GM21717 (cell line): ENCODE results near the gene MAP1B.

ENCODE experiments used
- ATAC-seq: cut with Tn5 transposase; IDR thresholded peaks from one replicate; pipeline ENCODE4 v1.9.1; 2021; ENCODE audit warnings: mild to moderate bottlenecking, moderate library complexity; ENCODE audit not compliant: unreplicated experiment

The MAP1B gene

DNA sequence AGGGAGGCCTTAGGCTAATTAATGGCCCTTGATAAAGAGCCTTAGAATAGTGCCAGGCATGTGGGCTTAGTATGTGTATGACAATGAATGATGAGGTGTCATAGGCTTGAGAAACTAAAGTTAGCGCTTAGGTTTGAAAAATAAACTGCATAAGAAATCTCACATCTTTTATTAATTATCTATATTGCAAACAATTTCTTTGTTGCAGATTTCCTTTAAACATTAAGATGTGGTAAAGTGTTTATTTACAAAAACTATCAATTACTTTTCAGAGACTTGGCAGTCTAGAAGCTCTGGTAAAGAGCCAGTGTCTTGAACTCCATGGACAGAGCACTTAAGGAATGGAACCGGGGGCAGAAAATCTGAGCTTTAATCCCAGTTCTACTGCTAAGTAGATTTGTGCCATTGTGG is 23.1 kb downstream of the MAP1B start:
- no peak for ATAC-seq

DNA sequence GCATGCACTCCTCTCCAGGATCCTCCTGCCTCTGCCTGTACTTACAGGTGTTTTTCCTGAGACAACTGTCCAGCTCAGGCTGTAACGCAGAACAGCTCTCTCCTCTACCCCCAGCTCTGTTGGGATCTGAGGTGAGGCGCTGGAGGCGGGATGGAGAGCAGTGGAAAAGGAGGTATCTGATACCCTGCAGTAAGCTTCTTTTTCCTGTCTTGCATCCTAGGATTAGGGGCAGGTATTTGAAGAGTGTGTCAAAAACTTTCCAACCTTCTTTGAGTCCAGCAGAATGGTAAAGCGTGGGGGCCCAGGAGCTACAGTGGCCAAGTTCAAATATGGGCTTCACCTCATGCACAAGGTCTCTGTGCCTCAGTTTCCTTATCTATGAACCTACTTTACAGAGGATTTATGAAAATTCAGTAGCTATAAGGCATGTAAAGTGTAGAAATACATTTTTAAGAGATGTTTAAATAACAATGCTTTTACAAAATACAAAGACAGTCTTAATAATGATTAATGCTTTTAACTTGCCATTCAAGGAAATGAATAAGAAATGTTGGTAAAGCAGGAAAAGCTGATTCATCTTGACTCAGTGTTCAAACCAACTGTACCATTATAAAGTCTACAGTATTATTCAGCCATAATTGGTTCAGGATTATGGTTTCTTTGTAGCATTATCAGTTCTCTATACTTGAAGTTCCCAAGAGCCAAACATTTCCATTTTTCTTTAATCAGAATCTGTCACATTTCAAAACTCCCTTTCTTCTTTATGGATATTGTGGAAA is 26.1 kb downstream of the MAP1B start:
- no peak for ATAC-seq

DNA sequence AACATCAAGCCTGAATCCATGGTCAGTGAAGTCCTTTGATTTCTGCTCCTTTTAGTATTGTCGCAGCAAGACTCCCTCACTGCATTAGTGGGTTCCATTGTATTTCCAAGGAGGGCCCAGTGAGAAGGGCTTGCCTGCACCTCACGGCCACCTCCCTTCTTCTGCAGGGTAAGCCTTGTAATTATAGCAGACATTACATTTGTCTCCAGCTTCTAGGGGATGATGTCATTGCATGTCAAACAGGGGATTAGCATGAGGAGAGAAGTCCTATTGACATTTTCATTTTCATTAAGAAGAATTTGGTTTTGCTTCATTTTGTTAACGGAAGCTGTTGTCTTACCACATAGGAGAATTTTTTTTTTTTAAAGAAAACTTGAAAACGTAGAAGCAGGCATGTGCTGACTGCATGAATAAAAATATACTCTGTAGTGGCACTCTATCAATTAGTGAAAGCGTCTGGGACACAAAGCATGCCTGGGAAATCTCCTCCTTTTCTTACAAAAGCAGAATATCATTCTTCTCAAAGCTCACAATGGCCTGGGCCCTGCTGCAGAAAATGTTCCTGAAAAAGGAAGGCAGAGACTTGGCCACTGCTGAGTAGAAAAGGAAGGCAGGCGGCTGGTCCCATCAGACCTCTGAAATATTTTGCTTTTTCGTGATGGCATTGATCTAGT is 27.1 kb downstream of the MAP1B start:
- ATAC-seq = no peak

DNA sequence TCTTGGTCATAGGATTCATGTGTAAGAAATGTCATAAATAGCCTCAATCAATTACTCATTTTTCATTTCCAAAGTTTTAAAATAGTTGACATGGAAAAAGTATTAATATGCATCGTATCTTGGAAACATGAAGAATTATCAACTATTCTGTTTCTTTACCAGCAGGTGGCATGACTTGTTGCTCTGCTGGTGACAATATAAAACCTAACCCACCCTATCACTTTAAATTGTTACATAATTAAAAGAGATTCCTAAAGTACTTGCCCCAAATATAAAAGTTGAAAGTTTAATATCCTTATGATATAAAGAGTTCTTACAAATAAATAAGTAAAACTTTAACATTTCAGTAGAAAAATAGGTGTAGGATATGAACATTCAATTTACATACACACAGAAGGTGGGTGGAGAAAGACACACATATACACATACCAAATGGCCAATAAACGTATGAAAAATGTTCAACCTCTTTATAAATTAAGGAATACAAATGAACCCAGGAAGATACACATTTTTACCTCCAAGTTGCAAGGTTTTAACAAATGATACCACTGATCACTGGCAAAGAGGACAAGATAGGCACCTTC is 30.6 kb downstream of the MAP1B start:
- ATAC-seq = no peak

DNA sequence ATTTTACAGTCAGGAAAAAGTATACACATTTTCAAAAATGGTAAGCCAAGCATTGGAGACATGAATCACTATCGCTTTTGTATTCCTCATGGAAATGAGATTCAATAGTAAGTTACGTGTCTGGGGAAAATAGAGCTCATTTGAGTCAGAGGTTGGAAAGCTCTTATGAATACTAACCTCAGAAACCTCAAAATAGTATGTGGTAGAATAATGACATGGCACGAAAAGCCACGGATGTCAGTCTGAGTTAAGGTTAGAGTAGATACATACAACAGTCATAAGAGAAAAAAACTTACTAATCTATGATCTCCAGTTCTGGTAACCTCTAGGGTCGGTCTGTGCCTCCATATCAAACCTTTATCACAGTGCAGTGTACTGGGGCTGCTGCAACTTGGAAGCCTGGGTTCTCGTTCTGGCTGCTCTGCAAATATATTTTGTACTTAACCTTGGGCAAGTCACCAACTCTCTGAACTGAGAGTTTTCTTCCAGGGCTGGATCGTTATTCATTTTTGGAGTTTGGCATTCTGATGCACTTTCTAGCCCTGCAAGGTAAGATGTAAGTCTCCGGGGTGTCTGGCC is 31.8 kb downstream of the MAP1B start:
- peak; percentile 63 for ATAC-seq

DNA sequence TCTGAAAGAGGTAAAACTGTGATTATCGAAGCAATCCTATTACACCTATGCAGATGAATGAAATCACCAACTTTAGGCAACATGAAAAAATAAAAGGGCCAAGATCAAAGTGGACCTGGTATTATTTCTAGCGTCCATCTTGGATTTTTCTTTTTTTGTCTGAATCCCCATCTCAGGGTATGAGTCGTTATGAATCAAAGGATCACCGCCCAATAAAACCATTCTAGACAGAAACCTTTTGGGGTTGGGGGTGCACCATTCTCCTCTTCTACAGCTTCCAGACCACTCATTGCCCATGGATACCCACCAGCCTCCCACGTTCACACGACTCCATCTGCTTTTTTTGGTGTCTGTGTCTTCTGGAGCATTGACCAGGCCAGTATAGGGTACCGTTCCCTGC is 33.4 kb downstream of the MAP1B start:
- no peak for ATAC-seq

DNA sequence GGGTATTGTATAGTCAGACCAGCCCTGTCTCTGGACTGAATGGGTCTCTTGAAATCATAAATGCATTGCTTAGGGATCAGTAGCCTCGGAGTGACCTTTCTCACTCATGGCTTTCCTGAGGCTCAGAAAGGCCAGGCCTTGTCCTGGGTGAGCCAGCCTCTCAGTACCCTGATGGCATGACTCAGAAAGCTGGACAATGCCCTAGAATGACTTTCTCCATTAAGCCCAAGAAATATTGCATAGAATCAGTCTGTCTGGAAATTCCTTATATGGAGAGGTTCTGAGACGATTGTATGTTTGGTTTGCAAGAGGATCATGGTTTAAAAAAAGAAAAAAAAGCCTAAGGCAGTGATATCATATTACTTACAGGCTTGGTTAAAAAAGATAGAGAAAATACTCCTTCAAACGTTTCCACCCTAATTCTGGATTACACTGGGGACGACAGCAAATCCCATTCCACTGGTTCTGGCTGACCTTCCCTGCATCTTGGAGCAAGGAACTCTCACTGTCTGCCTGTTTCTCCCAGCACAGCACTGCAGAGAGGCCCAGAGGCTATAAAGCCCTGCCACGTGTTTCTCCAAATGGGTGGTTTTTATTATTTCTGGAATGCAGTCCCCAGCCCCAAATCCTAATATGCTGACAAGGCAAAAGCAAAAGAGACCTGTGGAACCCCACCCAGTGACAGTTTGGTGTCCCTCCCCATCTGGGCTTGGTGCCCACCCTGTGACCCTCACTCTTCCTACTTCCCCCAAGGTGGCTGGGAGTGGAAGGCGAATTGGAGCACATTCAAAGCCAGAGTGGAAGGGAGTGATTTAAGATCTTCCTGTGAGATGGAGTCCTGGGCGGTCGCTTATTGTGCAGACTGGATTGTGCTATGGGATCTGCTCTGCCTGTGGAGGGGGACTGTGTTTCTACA is 34.4 kb downstream of the MAP1B start:
- no peak for ATAC-seq

DNA sequence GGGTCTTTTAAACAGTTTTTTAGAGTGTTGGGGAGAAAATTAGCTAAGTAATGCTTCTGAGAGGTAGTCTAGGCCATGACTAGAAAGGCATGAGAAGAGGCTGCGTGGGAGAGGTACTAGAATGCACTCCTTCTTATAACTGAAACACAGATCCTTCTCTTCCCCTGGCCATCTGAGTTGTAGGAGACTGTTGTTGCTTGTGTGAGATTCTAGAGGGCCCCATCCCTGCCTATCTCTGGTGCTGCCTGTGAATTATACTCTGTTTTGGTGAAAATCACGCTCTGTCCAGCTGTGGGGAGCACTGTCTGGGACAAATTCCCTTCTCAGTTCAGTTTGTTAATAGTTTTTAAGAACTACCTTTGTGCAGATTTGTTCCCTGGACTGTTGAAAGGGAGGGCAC is 37.5 kb downstream of the MAP1B start:
- no peak for ATAC-seq

DNA sequence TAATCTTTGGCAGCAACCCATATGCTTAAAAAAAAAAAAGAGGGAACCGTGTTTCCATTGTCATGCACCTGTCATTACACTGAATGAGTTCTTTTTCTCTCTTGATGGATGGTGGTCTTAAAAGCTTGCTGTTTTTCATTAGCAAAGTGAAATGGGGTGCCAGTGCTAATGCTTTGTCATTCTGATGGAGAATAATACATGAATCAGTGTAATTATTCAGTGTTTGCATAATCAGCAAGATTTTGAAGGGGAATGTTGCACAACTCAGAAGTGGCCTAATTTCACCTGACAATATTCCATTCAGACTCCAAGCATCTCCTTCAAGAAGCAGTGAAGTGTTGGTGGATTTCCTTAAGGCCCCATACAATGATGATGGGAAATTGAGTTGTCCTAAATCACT is 38.1 kb downstream of the MAP1B start:
- ATAC-seq = no peak

DNA sequence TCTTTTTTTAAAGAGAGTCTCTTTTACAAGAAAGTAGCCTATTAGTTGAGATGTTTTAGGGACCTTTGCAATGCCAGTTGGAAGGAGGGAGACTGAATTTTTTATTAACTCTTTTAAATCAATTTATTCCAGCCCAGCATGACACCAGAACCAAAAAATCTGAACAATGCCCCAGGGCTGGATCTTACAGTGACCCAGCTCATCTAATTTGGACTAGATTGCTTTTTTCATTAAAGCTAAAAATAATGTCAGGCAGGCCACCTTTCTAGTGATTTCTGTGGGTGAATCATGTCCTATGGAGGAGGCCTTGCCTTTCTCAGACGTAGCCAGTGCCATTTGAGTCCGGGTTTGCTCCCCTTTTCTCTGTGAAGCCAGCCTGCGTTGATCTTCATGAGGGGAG is 38.8 kb downstream of the MAP1B start:
- ATAC-seq = no peak

DNA sequence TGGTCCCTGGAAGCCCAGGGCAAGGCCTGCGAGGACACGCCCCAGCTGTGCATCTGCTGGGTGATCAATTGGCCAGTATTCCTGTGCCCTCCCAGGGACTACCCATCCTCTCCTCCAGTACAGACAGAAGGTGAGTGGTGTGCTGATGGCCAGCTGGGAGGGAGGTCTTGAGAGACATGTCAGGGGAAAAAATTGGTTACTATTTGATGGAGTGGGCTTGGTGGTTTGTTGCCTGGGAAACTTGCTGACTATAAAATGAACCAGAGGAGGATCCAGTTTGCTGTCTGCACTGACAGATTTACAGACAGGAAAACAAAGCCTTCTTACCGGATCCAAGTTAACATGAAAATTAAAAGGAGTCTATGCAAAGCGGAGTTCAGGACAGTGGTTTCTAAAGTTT is 40.3 kb downstream of the MAP1B start:
- ATAC-seq = no peak

DNA sequence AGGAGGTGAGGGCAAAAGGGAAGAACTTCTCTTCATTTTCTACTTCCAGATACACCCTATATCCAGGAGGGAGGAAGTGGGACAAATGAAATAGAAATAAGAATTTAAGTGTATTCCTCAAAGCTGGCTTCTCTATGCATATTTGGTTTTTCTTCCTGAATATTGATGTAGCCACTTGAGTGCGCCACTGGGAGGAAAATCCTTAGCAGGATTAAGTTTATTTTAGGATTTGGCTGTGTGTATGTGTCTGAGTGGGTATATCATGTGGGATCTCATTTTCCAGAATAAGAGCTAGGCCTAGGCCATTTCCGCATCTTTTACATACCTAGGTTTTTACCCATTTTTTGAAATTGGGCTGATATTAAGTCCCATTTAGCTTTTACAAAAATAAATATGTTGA is 42.5 kb downstream of the MAP1B start:
- no peak for ATAC-seq

DNA sequence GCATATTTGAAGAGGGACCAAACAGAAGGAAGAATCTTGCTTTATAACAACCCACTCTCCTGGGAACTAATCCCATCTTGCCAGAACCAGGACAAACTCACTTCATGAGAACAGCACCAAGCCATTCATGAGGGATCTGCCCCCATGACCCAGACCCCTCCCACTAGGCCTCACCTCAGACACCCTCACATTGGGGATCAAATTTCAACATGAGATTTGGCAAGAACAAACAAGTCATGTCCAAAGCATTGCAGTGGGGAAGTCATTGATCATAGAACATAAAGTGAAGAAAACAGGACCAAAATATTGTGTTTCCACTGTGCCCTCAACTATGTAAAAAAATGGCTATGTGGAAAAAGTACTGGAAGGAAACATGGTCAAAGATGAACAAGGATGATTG is 43.9 kb downstream of the MAP1B start:
- no peak for ATAC-seq

DNA sequence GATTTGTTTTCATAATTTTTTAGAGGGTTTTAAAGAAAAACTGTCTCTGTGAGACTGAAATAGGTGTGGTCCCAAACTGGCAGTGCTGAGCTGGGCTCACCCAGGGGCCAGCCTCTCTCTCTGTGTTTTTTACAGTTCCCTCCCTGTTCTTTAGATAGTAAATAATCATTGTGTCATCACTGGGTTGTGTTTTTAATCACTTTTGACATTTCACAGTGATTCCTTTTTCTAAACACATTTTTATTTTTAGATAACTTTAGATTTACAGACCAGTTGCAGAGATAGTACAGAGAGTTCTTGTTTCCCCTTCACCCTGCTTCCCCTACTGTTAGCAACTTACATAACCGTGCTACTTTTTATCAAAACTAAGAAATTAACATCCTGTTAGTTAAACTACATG is 44.4 kb downstream of the MAP1B start:
- ATAC-seq = no peak

DNA sequence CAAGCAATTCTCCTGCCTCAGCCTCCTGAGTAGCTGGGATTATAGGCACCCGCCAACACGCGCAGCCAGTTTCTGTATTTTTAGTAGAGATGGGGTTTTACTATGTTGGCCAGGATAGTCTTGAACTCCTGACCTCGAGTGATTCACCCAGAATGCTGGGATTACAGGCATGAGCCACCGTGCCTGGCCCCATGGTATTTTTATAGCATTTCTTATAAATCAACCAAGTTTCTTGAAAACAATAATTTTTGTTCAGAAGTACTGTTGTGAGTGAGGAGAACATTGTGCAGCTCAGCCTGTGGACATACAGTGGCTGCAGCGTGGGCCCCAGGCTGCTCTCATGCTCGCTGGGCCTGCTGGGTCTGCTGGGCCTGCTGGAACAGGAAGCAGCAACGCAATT is 45.3 kb downstream of the MAP1B start:
- no peak for ATAC-seq

DNA sequence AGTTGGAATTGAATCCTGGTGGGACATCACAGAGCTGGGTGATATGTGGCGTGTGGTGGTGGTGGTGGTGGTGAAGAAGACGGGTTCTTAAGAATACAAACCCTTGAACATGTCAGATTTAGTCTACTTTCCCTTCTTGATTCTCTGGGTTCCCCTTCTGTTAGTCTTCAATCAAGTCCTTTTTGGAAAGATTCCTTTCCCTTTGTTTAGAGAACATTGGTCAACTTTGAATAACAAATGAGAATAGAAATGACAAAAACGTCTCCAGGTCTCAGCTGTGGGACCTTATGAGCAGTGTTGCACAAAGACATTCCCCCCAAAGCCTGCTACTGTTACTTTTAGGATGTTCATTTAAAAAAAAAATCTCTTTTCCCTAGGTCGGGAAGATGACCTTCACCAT is 46.3 kb downstream of the MAP1B start:
- no peak for ATAC-seq

DNA sequence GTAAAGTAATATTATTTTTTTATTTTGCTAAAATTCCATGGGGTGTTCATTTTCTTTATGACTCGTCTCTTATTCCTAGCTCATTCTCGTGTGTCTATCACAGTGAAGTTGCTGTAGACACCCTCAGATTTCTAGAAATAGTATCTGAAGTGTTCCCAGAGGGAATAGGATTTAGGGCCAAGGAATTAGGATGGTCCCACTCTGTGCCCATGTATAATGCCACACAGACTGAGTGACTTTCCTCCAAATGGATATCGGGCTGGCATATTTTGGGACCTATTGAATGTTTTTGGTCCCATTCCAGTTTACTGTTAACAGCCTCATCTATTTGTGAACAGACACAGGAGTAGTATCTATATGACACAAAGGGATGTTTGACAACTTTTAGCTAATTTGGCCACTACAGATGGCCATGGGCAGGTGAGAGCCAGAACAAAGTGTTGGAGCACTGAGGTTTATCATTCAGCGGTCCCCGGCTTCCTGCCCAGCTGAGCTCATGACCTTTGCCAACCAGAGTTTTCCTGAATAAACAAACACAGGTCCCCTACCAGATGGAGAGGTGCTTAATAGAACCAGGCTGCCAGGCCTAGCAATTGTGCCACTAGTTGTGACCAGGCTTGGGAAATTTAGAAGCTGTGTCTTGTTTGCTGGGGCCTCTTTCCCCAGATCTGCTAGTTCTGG is 46.9 kb downstream of the MAP1B start:
- ATAC-seq = no peak

DNA sequence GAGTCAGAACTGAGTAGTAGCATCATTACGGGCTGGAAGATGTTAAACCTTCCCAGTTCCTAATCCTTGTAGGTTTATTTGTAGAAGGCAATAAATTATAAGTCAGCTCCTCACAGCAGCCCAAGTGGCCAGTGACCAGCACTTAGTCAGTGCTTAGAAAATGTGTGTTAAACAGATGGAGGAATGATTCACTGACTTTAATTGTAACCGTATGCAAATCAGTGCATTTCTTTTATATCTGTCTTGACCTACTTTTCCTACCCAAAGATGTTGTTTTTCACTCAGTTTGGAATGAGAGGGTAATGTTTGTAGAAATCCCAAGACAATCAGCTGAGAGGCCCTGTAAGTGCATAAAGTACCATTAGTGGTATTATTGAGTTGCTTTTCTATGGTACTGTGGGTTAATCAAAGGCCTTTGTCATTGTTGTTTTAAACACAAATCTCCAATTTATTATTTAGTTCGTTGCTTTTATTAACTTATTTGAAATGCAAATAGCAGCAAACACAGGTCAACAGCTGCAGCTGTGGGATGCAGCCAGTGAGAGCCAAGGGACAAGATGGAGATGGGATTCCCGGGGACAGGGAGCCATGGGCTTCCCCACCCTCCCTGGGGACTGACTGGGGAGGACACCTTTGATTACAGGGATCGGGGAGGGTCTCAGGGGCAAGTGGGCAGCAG is 49.8 kb downstream of the MAP1B start:
- no peak for ATAC-seq

DNA sequence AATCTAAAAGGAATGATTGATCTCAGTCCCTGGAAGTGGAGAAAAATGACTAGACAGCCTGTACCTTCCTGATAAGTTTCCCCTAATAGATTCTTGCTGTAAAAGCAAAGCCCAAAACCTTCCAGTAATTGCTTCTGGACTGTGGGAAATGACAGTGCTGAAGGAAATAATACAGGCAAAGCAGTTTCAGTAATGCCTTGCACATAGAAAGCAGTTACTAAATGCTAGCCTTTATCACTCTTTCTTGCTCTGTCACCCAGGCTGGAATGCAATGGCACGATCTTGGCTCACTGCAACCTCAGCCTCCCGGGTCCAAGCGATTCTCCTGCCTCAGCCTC is 50.3 kb downstream of the MAP1B start:
- ATAC-seq = no peak

DNA sequence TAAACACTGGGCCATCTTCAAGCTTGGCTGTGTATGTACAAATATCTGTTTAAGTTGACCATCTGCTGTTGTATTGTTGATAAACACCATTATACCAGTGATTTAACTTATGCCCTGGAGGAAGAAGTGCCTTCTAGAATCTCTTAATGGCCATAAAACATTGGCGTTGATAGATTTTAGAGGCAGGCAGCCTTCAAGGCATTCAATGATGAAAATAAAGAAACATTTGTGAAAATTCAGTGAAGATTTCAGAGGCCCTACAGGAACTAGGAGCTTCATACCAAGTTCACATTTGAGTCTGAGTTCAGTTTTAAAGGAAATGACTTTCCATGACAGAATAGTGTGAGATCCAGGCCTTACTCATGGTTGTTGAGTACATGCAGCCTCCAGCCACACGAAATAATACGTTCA is 52.2 kb downstream of the MAP1B start:
- ATAC-seq = no peak
